Breast epithelium (tissue), 3 donors: ENCODE results near the gene PDE12.

Source experiments
- POLR2A ChIP-seq: fragments of 450-650 bp; IDR thresholded peaks from one replicate; pipeline ENCODE4 v1.6.1; 2016; ENCODE audit warnings: antibody characterized with exemption, mild to moderate bottlenecking, moderate library complexity
- TF ChIP-seq, protein P1 (sequence below), 3 donors: fragments of 450-650 bp; IDR thresholded peaks; one replicate each; pipeline ENCODE4 v1.5.1; 2016 to 2017; ENCODE audit warnings: antibody characterized with exemption in 3 of 3, mild to moderate bottlenecking in 3 of 3, moderate library complexity in 3 of 3

- TF ChIP-seq, protein P1, sequence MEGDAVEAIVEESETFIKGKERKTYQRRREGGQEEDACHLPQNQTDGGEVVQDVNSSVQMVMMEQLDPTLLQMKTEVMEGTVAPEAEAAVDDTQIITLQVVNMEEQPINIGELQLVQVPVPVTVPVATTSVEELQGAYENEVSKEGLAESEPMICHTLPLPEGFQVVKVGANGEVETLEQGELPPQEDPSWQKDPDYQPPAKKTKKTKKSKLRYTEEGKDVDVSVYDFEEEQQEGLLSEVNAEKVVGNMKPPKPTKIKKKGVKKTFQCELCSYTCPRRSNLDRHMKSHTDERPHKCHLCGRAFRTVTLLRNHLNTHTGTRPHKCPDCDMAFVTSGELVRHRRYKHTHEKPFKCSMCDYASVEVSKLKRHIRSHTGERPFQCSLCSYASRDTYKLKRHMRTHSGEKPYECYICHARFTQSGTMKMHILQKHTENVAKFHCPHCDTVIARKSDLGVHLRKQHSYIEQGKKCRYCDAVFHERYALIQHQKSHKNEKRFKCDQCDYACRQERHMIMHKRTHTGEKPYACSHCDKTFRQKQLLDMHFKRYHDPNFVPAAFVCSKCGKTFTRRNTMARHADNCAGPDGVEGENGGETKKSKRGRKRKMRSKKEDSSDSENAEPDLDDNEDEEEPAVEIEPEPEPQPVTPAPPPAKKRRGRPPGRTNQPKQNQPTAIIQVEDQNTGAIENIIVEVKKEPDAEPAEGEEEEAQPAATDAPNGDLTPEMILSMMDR (IDR thresholded peaks at IDR 0.05), result no peak
- TF ChIP-seq POLR2A, result no peak
Measured at GRCh38 chr3:57586778-57587177, 30.7 kb downstream of the PDE12 start.
